HL-60 (cell line): ENCODE measurements around the gene FCGBP.
A peak's percentile ranks its signal among the peaks of the same experiment; 100 is the strongest.

Experiments
- CTCF ChIP-seq: IDR thresholded peaks from one replicate; pipeline ENCODE4 v1.5.1; 2011; ENCODE audit warnings: low read length, control low read depth, inconsistent platforms; ENCODE audit not compliant: insufficient read depth
- GABPA ChIP-seq: IDR thresholded peaks from 2 replicates; pipeline ENCODE4 v1.6.1; 2012; ENCODE audit warnings: low read depth
- POLR2AphosphoS5 ChIP-seq: IDR thresholded peaks from 2 replicates; pipeline ENCODE4 v1.6.1; 2012; ENCODE audit warnings: low read depth
- REST ChIP-seq: IDR thresholded peaks from 2 replicates; pipeline ENCODE4 v1.6.1; 2012; ENCODE audit warnings: low read depth; ENCODE audit not compliant: insufficient replicate concordance
- SPI1 ChIP-seq: IDR thresholded peaks from 2 replicates; pipeline ENCODE4 v1.6.1; 2012; ENCODE audit warnings: low read depth, mild to moderate bottlenecking, borderline replicate concordance

GRCh38 chr19:39916851-39917396, 17.5 kb downstream of the FCGBP start:
- TF ChIP-seq SPI1 (no peak), CTCF (no peak), POLR2AphosphoS5 (no peak), REST (peak; percentile 93), GABPA (no peak)
